Measurements from ENCODE around the gene GHRH.

DNA sequence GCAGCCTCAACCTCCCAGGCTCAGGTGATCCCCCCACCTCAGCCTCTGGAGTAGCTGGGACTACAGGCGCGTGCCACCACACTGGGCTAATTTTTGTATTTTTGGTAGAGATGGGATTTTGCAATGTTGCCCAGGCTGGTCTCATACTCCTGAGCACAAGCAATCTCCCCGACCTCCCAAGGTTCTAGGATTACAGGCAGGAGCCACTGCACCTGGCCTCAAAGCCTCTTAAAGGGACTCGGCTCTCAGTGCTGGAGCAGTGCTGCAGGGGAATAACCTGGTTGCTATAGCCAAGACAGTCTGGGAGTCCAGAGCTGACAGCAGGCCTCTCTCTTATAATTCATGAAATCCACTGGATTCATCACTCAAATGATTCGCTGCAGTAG is 17.0 kb downstream of the GHRH start:
- TF ChIP-seq, protein P1, sequence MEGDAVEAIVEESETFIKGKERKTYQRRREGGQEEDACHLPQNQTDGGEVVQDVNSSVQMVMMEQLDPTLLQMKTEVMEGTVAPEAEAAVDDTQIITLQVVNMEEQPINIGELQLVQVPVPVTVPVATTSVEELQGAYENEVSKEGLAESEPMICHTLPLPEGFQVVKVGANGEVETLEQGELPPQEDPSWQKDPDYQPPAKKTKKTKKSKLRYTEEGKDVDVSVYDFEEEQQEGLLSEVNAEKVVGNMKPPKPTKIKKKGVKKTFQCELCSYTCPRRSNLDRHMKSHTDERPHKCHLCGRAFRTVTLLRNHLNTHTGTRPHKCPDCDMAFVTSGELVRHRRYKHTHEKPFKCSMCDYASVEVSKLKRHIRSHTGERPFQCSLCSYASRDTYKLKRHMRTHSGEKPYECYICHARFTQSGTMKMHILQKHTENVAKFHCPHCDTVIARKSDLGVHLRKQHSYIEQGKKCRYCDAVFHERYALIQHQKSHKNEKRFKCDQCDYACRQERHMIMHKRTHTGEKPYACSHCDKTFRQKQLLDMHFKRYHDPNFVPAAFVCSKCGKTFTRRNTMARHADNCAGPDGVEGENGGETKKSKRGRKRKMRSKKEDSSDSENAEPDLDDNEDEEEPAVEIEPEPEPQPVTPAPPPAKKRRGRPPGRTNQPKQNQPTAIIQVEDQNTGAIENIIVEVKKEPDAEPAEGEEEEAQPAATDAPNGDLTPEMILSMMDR (IDR thresholded peaks at IDR 0.05; ENCODE audit: poor library complexity): no peak
- TF ChIP-seq EZH2 (IDR thresholded peaks at IDR 0.05; ENCODE audit: borderline replicate concordance) (no peak), EZH2phosphoT487 (IDR thresholded peaks at IDR 0.05; ENCODE audit: low read depth, severe bottlenecking, unreplicated experiment) (no peak)

All from hepatocyte (in vitro differentiated cells).